ENCODE measurements around the gene ANO8. TPM values are rescaled to one million over a fixed set of nuclear protein-coding genes. Genes with fewer than 3 reads are reported as not detected.

ANO8 gene
- total RNA-seq, 1 donor from 2014 or later = 6.8 TPM

- Histone ChIP-seq H3K27ac (replicated peaks) (peak overlapping the region; percentile 72), H3K9me3 (replicated peaks) (no peaks in the 10 kb centered on the region), H3K4me3 (no peak overlapping the region), H3K4me1 (peaks cover 13% of the 10 kb centered on the region), H3K36me3 (no peaks in the 10 kb centered on the region), H3K27me3 (ENCODE audit: low read depth) (no peaks in the 10 kb centered on the region)
- intact Hi-C loops (cut with micrococcal nuclease) = no loop called here
- no peak for DNase-seq
- no peak for TF ChIP-seq CTCF (IDR thresholded peaks at IDR 0.05; ENCODE audit: borderline replicate concordance)
These were observed 23.7 kb upstream of the ANO8 start for GRCh38 chr19:17358395-17358794.

DNA sequence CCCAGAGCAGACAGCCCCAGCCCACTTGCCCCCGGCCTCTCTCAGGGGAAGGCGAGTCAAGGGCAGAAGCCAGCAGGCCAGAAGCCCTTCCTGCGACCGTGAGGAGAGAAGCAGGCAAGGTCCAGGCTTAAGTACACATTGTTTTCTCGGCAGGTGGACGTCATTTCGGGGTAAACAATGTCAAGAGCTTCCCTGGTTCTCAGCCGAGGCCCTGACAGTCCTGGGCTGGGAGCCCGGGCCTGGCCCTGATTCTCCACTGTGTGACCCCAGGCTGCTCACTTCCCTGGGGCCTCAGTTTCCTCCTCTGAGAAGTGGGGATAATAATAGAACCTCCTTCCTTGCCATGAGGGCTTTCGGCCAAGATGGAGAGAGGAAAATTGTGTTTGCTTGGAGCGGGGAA is 23.1 kb upstream of the ANO8 start:
- Histone ChIP-seq H3K27me3 (ENCODE audit: low read depth) (peaks cover 4% of the 10 kb centered on the region), H3K4me1 (peaks cover 20% of the 10 kb centered on the region), H3K36me3 (no peaks in the 10 kb centered on the region), H3K27ac (replicated peaks) (peak overlapping the region; percentile 72), H3K4me3 (no peak overlapping the region), H3K9me3 (replicated peaks) (no peaks in the 10 kb centered on the region)
- intact Hi-C loops (cut with micrococcal nuclease) = no loop called here
- DNase-seq = no peak
- no peak for TF ChIP-seq CTCF (IDR thresholded peaks at IDR 0.05; ENCODE audit: borderline replicate concordance)

DNA sequence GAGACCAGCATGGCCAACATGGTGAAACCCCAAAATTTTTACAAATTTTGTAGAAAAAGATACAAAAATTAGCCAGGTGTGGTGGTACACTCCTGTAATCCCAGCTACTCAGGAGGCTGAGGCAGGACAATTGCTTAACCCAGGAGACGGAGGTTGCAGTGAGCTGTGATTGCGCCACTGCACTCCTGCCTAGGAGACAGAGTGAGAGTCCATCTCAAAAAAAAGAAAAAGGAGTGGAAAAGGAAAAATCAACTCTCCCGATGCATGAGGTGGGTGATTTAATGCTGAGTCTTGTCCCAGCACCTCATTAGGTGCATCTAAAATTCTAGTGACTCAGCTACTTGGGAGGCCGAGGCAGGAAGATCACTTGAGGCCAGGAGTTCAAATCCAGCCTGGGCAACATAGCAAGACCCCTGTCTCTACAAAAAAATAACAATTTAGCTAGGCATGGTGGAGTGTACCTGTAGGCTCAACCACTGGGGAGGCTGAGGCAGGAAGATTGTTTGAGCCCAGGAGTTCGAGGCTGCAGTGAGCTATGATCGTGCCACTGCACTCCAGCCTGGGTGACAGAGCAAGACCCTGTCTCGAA is 22.5 kb upstream of the ANO8 start:
- peaks cover 26% of the 10 kb centered on the region for H3K4me1 ChIP-seq
- no peak for TF ChIP-seq CTCF (IDR thresholded peaks at IDR 0.05; ENCODE audit: borderline replicate concordance)
- no peak for DNase-seq
- H3K9me3 ChIP-seq (replicated peaks) = no peaks in the 10 kb centered on the region
- intact Hi-C loops (cut with micrococcal nuclease) = no loop called here
- no peak overlapping the region for H3K4me3 ChIP-seq
- H3K36me3 ChIP-seq = no peaks in the 10 kb centered on the region
- H3K27ac ChIP-seq (replicated peaks) = peak overlapping the region; percentile 72
- H3K27me3 ChIP-seq (ENCODE audit: low read depth) = peaks cover 9% of the 10 kb centered on the region

GRCh38 chr19:17353386-17353785 is 18.7 kb upstream of the ANO8 start:
- H3K36me3 ChIP-seq = no peaks in the 10 kb centered on the region
- intact Hi-C loops (cut with micrococcal nuclease) = no loop called here
- H3K9me3 ChIP-seq (replicated peaks) = no peaks in the 10 kb centered on the region
- TF ChIP-seq CTCF (IDR thresholded peaks at IDR 0.05; ENCODE audit: borderline replicate concordance) = no peak
- no peak overlapping the region for H3K4me3 ChIP-seq
- peak overlapping the region; percentile 23 for H3K27ac ChIP-seq (replicated peaks)
- H3K27me3 ChIP-seq (ENCODE audit: low read depth) = peaks cover 34% of the 10 kb centered on the region
- DNase-seq = no peak
- H3K4me1 ChIP-seq = peaks cover 51% of the 10 kb centered on the region

GRCh38 chr19:17352608-17353280 is 18.1 kb upstream of the ANO8 start:
- H3K36me3 ChIP-seq = no peaks in the 10 kb centered on the region
- peak overlapping the region; percentile 23 for H3K27ac ChIP-seq (replicated peaks)
- H3K4me1 ChIP-seq = peaks cover 51% of the 10 kb centered on the region
- no peak for TF ChIP-seq CTCF (IDR thresholded peaks at IDR 0.05; ENCODE audit: borderline replicate concordance)
- no peaks in the 10 kb centered on the region for H3K9me3 ChIP-seq (replicated peaks)
- intact Hi-C loops (cut with micrococcal nuclease) = no loop called here
- H3K27me3 ChIP-seq (ENCODE audit: low read depth) = peaks cover 34% of the 10 kb centered on the region
- DNase-seq = no peak
- H3K4me3 ChIP-seq = no peak overlapping the region
